Measurements from ENCODE around the gene INPP4B. TPM values are rescaled to one million over a fixed set of nuclear protein-coding genes. Genes with fewer than 3 reads are reported as not detected.

Gene INPP4B
- total RNA-seq, 1 donor from 2014 or later = 12.0 TPM

GRCh38 chr4:142875117-142875516 lies 29.0 kb upstream of the INPP4B start:
- TF ChIP-seq CTCF (conservative IDR thresholded peaks at IDR 0.05; ENCODE audit: low read depth, low read length) = no peak
- H3K4me3 ChIP-seq (ENCODE audit: low read depth, low read length) = no peak overlapping the region
- no peak for DNase-seq (ENCODE audit: low read depth)

- no peak for TF ChIP-seq CTCF (conservative IDR thresholded peaks at IDR 0.05; ENCODE audit: low read depth, low read length)
- no peak for DNase-seq (ENCODE audit: low read depth)
- no peak overlapping the region for H3K4me3 ChIP-seq (ENCODE audit: low read depth, low read length)
These were observed 28.6 kb upstream of the INPP4B start for GRCh38 chr4:142874684-142875083.

- DNase-seq (ENCODE audit: low read depth) = no peak
- H3K4me3 ChIP-seq (ENCODE audit: low read depth, low read length) = no peak overlapping the region
- no peak for TF ChIP-seq CTCF (conservative IDR thresholded peaks at IDR 0.05; ENCODE audit: low read depth, low read length)
These were observed 20.6 kb upstream of the INPP4B start for GRCh38 chr4:142866685-142867084.

GRCh38 chr4:142861351-142861750 lies 15.2 kb upstream of the INPP4B start:
- TF ChIP-seq CTCF (conservative IDR thresholded peaks at IDR 0.05; ENCODE audit: low read depth, low read length) = no peak
- no peak overlapping the region for H3K4me3 ChIP-seq (ENCODE audit: low read depth, low read length)
- no peak for DNase-seq (ENCODE audit: low read depth)

GRCh38 chr4:142858965-142859364 lies 12.9 kb upstream of the INPP4B start:
- TF ChIP-seq CTCF (conservative IDR thresholded peaks at IDR 0.05; ENCODE audit: low read depth, low read length) = no peak
- H3K4me3 ChIP-seq (ENCODE audit: low read depth, low read length) = no peak overlapping the region
- DNase-seq (ENCODE audit: low read depth) = no peak

- DNase-seq (ENCODE audit: low read depth) = no peak
- no peak overlapping the region for H3K4me3 ChIP-seq (ENCODE audit: low read depth, low read length)
- no peak for TF ChIP-seq CTCF (conservative IDR thresholded peaks at IDR 0.05; ENCODE audit: low read depth, low read length)
These were observed 12.3 kb upstream of the INPP4B start for GRCh38 chr4:142858446-142858845.

- no peak for DNase-seq (ENCODE audit: low read depth)
- TF ChIP-seq CTCF (conservative IDR thresholded peaks at IDR 0.05; ENCODE audit: low read depth, low read length) = no peak
- H3K4me3 ChIP-seq (ENCODE audit: low read depth, low read length) = no peak overlapping the region
These were observed 10.5 kb upstream of the INPP4B start for GRCh38 chr4:142856576-142856975.

Measured in epithelial cell of proximal tubule (primary cell).